Adipocyte (in vitro differentiated cells): Measurements from ENCODE around the gene NUDCD2.
A peak's percentile ranks its signal among the peaks of the same experiment; 100 is the strongest.
"Not testable (repeated sequence)": the region's sequence is repeated elsewhere in the genome, so short reads cannot be mapped to it uniquely, and the experiment has no call there.

ENCODE experiments used
- DNase-seq: peaks from one replicate; pipeline ENCODE4 v3.0.0-alpha.2; 2015; ENCODE audit warnings: low read depth
- H3K27me3 ChIP-seq: replicated peaks from 2 replicates; pipeline ENCODE4 v1.7.0; 2013; ENCODE audit warnings: mild to moderate bottlenecking, low read length, moderate library complexity; ENCODE audit not compliant: control insufficient read depth, insufficient read depth
- H3K36me3 ChIP-seq: 2 replicates; pipeline ENCODE4 v1.7.0; 2013; ENCODE audit warnings: low read length, mild to moderate bottlenecking, moderate library complexity; ENCODE audit not compliant: control insufficient read depth, insufficient read depth, severe bottlenecking
- H3K4me1 ChIP-seq: 2 replicates; pipeline ENCODE4 v1.7.0; 2013; ENCODE audit warnings: mild to moderate bottlenecking, low read length, moderate library complexity; ENCODE audit not compliant: control insufficient read depth, insufficient read depth
- H3K4me3 ChIP-seq: 2 replicates; pipeline ENCODE4 v1.7.0; 2013; ENCODE audit warnings: mild to moderate bottlenecking, low read length, moderate library complexity
- H3K9ac ChIP-seq: 2 replicates; pipeline ENCODE4 v1.7.0; 2013; ENCODE audit warnings: mild to moderate bottlenecking, low read length, moderate library complexity
- H3K9me3 ChIP-seq: 2 replicates; pipeline ENCODE4 v1.7.0; 2013; ENCODE audit warnings: mild to moderate bottlenecking, low read length, moderate library complexity; ENCODE audit not compliant: control insufficient read depth

The NUDCD2 gene

GRCh38 chr5:163460562-163461171, 765 bp upstream of the NUDCD2 start, which contains the start of gene HMMR:
TSS of gene HMMR (plus strand) at chr5:163460632. CDS start at chr5:163460693, 61 bp downstream.
- Histone ChIP-seq H3K27me3 (no peaks in the 10 kb centered on the region), H3K36me3 (peaks cover 3% of the 10 kb centered on the region)
- DNase-seq = peak; percentile 59

GRCh38 chr5:163459462-163459818, 462 bp downstream of the NUDCD2 start:
- Histone ChIP-seq H3K4me1 (peaks cover 40% of the 10 kb centered on the region), H3K9me3 (no peaks in the 10 kb centered on the region), H3K9ac (peak overlapping the region; percentile 97), H3K27me3 (no peaks in the 10 kb centered on the region), H3K36me3 (peaks cover 9% of the 10 kb centered on the region), H3K4me3 (peak overlapping the region; percentile 97)
- no peak for DNase-seq

More at GRCh38 chr5:163460562-163461171, 765 bp upstream of the NUDCD2 start, which contains the start of gene HMMR:
- no peaks in the 10 kb centered on the region for H3K9me3 ChIP-seq
- H3K4me3 ChIP-seq = peak within 1 kb of the TSS; percentile 97
- peaks cover 40% of the 10 kb centered on the region for H3K4me1 ChIP-seq
- H3K9ac ChIP-seq = peak within 1 kb of the TSS; percentile 97

GRCh38 chr5:163458778-163459385, 1.0 kb downstream of the NUDCD2 start:
- no peaks in the 10 kb centered on the region for H3K27me3 ChIP-seq
- H3K9ac ChIP-seq = peak overlapping the region; percentile 97
- H3K4me3 ChIP-seq = peak overlapping the region; percentile 97
- peaks cover 40% of the 10 kb centered on the region for H3K4me1 ChIP-seq
- peaks cover 9% of the 10 kb centered on the region for H3K36me3 ChIP-seq
- no peaks in the 10 kb centered on the region for H3K9me3 ChIP-seq
- DNase-seq = no peak

DNA sequence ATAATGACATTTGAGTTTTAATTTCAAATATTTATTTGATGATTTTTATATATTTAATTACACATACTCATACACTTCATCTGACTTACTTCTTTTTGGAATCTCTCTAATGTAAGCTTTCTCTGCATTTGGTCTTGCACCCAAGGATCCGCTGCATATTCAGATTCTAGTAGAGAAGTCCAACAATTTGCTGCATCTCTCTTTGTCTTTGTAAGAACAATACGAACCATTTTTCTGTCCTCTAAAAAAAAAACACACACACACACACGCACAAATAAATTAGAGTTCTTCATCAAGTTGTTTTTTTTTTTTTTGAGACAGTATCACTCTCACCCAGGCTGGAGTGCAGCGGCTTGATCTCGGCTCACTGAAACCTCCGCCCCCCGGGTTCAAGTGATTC, 3.1 kb downstream of the NUDCD2 start:
- Histone ChIP-seq H3K9me3 (no peaks in the 10 kb centered on the region), H3K27me3 (no peaks in the 10 kb centered on the region), H3K4me1 (peaks cover 27% of the 10 kb centered on the region), H3K9ac (no peak overlapping the region), H3K36me3 (peaks cover 12% of the 10 kb centered on the region), H3K4me3 (no peak overlapping the region)
- DNase-seq = no peak

DNA sequence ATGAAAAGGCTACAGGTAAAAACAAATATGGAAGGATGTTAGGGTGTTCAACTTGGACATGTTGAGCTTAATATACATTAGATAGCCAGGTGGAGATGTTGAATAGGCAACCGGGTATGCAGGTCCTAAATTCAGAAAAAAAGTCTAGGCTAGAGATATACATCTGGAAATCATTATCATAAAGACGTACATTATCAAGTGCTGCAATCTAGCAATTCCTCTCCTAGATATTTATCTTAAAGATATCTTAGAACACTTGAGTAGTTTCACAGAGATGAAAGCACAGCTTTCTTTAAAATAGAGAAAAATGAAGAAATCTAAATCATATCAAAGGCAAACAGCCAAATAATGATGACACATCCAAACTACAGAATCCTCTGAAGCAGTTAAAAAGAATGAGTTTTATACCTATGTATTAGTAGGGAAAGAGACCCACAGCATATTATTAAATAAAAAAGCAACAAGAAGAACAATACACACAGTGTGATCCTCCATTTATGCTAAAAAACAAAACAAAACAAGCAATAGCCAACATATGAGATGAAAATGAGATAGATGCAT, 3.8 kb downstream of the NUDCD2 start:
- peaks cover 23% of the 10 kb centered on the region for H3K4me1 ChIP-seq
- DNase-seq = no peak
- H3K4me3 ChIP-seq = no peak overlapping the region
- peaks cover 18% of the 10 kb centered on the region for H3K36me3 ChIP-seq
- H3K9ac ChIP-seq = no peak overlapping the region
- no peaks in the 10 kb centered on the region for H3K9me3 ChIP-seq
- H3K27me3 ChIP-seq = no peaks in the 10 kb centered on the region

GRCh38 chr5:163455406-163455805, 4.5 kb downstream of the NUDCD2 start:
- H3K9ac ChIP-seq, H3K27me3 ChIP-seq, H3K9me3 ChIP-seq, H3K4me3 ChIP-seq, DNase-seq: not testable (repeated sequence)
- peaks cover 19% of the 10 kb centered on the region for H3K4me1 ChIP-seq
- H3K36me3 ChIP-seq = peaks cover 25% of the 10 kb centered on the region

GRCh38 chr5:163453705-163454104, 6.2 kb downstream of the NUDCD2 start:
- Histone ChIP-seq H3K36me3 (peaks cover 40% of the 10 kb centered on the region), H3K9ac (no peak overlapping the region), H3K4me1 (peaks cover 12% of the 10 kb centered on the region), H3K4me3 (no peak overlapping the region), H3K27me3 (no peaks in the 10 kb centered on the region), H3K9me3 (no peaks in the 10 kb centered on the region)
- DNase-seq = peak; percentile 75

DNA sequence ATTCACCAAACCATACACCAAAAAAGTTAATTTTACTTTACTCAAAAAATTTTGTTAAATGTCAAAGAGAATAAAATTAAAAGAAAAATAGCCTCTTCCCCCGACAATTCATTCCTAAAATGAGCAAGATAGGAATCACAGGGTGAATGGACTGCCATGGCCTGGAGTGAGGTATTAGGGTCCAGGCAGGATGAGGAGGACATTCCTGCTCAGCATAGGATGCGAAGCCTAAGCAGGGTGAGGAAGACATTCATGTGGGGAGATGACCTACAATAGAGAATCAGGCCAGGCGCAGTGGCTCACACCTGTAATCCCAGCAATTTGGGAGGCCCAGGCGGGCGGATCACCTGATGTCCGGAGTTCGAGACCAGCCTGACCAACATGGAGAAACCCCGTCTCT, 8.4 kb downstream of the NUDCD2 start:
- no peaks in the 10 kb centered on the region for H3K27me3 ChIP-seq
- no peak for DNase-seq
- peaks cover 62% of the 10 kb centered on the region for H3K36me3 ChIP-seq
- H3K9ac ChIP-seq = no peak overlapping the region
- no peaks in the 10 kb centered on the region for H3K9me3 ChIP-seq
- peaks cover 7% of the 10 kb centered on the region for H3K4me1 ChIP-seq
- no peak overlapping the region for H3K4me3 ChIP-seq

- Histone ChIP-seq H3K36me3 (peaks cover 83% of the 10 kb centered on the region), H3K9me3 (no peaks in the 10 kb centered on the region), H3K9ac (no peak overlapping the region), H3K4me1 (peaks cover 3% of the 10 kb centered on the region), H3K4me3 (no peak overlapping the region), H3K27me3 (no peaks in the 10 kb centered on the region)
- DNase-seq = no peak
These were observed 11.4 kb downstream of the NUDCD2 start for GRCh38 chr5:163448491-163448890.

DNA sequence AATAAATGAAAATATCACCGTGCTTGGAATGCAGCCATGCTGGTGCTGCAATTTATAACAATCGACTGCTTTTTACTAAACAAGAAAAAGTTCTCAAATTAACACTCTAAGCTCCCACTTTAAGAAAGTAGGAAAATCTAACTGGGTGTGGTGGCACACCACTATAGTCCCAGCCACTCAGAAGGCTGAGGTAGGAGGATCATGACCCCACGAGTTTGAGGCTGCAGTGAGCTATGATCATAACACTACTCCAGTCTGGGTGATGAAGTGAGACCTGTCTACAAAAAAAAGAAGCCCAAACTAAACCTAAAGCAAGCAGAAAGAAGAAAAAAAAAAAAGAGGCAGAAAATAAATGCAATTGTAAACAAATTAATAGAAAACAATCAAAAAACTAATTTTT, 12.0 kb downstream of the NUDCD2 start:
- DNase-seq = no peak
- no peaks in the 10 kb centered on the region for H3K9me3 ChIP-seq
- peaks cover 89% of the 10 kb centered on the region for H3K36me3 ChIP-seq

DNA sequence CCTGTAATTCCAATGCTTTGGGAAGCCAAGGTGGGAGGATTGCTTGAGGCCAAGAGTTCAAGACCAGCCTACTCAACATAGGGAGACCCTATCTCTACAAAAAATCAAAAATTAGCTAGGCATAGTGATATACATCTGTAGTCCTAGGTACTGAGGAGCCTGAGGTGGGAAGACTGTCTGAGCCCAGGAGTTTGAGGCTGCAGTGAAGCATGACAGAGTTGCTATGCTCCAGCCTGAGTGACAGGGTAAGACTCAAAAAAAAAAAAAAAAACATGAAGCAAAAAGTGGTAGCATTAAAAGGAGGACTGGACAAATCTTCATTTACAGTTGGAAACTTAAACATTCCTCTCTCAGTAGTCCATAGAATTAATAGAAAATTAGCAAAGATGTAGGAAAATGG, 12.7 kb downstream of the NUDCD2 start:
- DNase-seq = no peak
- Histone ChIP-seq H3K4me1 (no peaks in the 10 kb centered on the region), H3K4me3 (no peak overlapping the region), H3K9me3 (no peaks in the 10 kb centered on the region), H3K9ac (no peak overlapping the region), H3K36me3 (peaks cover 95% of the 10 kb centered on the region), H3K27me3 (no peaks in the 10 kb centered on the region)

More for the DNA sequence above, 12.0 kb downstream of the NUDCD2 start:
- H3K9ac ChIP-seq = no peak overlapping the region
- H3K4me3 ChIP-seq = no peak overlapping the region
- H3K27me3 ChIP-seq = no peaks in the 10 kb centered on the region
- no peaks in the 10 kb centered on the region for H3K4me1 ChIP-seq
